GM12874 (cell line): ENCODE measurements around the gene DLD.

Experiments
- TF ChIP-seq, protein P1 (sequence below): IDR thresholded peaks from 2 replicates; pipeline ENCODE4 v1.5.1; 2011; ENCODE audit warnings: low read depth, mild to moderate bottlenecking, control low read depth, low read length, moderate library complexity; ENCODE audit not compliant: insufficient read depth

DLD gene, protein sequence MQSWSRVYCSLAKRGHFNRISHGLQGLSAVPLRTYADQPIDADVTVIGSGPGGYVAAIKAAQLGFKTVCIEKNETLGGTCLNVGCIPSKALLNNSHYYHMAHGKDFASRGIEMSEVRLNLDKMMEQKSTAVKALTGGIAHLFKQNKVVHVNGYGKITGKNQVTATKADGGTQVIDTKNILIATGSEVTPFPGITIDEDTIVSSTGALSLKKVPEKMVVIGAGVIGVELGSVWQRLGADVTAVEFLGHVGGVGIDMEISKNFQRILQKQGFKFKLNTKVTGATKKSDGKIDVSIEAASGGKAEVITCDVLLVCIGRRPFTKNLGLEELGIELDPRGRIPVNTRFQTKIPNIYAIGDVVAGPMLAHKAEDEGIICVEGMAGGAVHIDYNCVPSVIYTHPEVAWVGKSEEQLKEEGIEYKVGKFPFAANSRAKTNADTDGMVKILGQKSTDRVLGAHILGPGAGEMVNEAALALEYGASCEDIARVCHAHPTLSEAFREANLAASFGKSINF

DNA sequence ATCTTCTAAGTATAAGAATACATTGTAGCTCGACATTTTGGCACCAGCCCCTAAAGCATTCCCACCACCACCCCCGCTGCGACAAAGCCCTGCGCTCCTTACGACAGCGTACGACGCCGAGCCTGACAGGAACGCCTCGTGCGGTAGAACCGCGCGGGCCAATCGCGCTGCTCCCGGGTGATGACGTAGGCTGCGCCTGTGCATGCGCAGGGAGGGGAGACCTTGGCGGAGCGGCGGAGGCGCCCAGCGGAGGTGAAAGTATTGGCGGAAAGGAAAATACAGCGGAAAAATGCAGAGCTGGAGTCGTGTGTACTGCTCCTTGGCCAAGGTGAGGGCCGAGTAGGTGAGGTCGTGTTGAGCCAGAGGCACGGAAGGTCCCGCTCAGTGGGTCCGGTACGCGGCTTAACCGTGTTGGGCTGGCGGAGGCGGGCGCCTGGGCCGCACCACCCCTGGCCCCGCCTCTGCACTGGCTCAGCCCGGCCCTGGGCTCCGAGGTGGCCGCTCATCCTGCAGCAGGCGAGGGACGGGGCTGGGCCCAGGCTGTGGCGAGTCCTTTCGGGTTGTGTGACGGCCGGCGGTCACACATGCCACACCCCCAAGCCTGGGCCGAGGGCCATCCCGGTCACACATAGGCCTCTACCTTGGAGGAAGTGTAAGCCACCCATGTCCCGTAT is at the start of gene DLD:
Gene DLD, plus strand, starts transcription at position 222 of the 674 bp plus-strand sequence. Its CDS starts 68 bp downstream, at position 290.
- TF ChIP-seq, protein P1, sequence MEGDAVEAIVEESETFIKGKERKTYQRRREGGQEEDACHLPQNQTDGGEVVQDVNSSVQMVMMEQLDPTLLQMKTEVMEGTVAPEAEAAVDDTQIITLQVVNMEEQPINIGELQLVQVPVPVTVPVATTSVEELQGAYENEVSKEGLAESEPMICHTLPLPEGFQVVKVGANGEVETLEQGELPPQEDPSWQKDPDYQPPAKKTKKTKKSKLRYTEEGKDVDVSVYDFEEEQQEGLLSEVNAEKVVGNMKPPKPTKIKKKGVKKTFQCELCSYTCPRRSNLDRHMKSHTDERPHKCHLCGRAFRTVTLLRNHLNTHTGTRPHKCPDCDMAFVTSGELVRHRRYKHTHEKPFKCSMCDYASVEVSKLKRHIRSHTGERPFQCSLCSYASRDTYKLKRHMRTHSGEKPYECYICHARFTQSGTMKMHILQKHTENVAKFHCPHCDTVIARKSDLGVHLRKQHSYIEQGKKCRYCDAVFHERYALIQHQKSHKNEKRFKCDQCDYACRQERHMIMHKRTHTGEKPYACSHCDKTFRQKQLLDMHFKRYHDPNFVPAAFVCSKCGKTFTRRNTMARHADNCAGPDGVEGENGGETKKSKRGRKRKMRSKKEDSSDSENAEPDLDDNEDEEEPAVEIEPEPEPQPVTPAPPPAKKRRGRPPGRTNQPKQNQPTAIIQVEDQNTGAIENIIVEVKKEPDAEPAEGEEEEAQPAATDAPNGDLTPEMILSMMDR, result no peak

DNA sequence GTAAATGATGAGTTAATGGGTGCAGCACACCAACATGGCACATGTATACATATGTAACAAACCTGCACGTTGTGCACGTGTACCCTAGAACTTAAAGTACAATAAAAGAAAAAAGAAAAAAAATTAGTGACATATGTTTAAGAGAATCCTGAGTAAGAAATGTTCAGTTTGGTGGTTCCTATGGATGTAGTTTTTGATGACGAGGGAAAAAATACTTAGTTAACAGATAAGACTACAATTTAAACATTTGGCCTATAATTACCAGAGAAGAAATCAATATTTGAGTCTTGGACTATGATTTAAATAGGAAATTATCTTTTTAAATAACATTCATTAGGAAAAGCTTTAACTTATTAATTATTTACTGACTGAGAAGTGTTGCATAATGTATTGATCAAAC is 48.8 kb upstream of the DLD start:
- TF ChIP-seq, protein P1, result no peak

DNA sequence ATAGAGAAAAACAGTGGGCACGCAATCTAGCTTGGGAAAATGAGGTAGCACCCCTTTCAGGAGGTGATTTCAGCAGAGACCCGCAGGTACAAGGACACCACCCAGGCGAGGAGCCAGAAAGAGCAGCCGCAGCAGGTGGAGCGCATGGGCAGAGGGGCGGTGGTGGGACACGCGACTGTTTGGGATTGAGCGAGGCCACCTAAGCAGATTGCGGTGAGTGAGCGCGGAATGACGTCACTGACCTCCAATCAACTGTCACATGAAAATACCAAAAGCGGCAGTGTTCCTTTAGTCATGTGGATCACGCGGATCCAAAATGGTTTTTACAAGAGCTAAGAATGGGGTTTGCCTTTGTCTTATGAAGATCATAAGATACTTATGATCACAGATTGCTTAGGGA is 47.8 kb upstream of the DLD start:
- TF ChIP-seq, protein P1, result no peak

DNA sequence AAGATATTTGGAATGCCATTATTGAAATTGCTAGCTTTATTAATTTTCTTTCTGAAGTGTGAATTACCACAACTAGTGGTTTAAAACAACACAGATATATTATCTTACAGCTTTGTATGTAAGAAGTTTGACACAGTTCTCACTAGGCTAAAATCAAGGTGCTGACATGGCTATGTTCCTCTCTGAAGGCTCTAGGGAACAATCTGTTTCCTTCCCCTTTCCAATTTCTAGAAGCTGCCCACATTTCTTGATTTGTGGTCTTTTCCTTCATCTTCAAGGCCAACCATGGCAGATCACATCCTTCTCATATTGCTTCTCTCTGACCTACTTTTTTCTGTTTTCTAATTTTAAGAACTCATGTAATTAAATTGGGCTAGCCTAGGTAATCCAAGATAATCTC is 44.7 kb upstream of the DLD start:
- TF ChIP-seq, protein P1, result no peak

DNA sequence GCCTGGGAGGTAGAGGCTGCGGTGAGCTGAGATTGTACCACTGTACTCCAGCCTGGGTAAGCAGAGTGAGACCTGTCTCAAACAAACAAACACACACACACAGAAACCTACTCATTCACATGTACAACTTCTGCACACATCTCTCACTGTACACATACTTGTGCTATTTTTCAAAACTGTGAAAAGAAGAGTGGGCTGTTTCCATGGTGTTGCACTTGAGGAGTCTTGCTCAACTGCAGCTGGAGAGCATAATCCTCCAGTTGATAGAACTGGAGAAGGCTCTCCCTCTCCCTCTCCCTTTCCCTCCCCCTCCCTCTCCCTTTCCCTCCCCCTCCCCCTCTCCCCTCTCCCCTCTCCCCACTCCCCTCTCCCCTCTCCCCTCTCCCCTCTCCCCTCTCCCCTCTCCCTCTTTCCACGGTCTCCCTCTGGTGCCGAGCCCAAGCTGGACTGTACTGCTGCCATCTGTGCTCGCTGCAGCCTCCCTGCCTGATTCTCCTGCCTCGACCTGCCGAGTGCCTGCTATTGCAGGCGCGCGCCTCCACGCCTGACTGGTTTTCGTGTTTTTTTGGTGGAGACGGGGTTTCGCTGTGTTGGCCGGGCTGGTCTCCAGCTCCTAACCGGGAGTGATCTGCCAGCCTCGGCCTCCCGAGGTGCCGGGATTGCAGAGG is 43.7 kb upstream of the DLD start:
- TF ChIP-seq, protein P1, result no peak

DNA sequence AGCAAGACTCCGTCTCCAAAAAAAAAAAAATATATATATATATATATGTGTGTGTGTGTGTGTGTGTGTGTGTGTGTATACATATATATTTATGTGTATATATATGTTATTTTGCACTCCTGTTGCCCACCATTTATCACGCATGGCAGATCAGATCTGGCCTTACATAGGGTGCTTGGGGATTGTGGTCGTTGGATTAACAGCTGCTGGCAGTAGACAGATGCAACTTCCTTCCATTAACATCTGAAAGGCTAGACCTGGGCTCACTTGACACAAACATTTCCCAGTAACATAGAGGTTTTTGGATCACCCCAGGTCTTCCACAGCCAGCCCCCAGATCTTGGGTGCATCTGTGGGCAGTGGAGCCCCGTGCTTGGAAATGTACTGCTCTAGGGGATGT is 40.8 kb upstream of the DLD start:
- TF ChIP-seq, protein P1, result no peak

DNA sequence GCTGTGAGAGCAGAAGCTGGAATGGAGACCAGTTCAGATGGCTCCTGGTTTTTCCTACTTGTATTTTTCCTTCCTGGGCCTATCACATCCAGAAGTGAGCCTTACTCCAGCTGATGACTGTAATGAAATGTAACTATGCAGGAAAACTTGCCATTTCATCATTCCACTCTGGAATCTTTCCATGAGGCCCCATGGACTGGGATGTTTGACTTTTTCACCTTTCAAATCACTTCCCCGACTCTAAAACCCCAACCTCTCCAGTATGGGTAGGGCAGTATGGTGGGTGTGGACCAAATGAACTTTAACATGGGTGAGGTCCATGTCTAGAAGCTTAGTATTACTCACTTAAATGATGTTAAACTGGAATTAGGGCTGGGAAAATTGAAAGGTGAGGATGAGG is 40.3 kb upstream of the DLD start:
- TF ChIP-seq, protein P1, result no peak
